ENCODE data around the gene IL6. TPM values are rescaled to one million over a fixed set of nuclear protein-coding genes. Genes with fewer than 3 reads are reported as not detected.

IL6 gene
- total and polyA plus RNA-seq, 2 of the 8 experiments (the other 6 are each of a cell fraction or from before 2014, with no cell fraction given), result 0.12 to 0.41 TPM

GRCh38 chr7:22722536-22723180 lies 4.3 kb upstream of the IL6 start:
- Histone ChIP-seq H2BK20ac (ENCODE audit: low read length) (peak overlapping the region; percentile 8; the same call in 1 of the 2 replicates), H3K4me1 (replicated peaks in 1 of 4; ENCODE audit: control insufficient read depth in 3 of 4, insufficient read depth in 4 of 4, low read length in 3 of 4) (peaks cover 4 to 9% (median 5%) of the 10 kb centered on the region in 4 experiments), H3K4me3 (ENCODE audit: extremely low read depth in 1 of 4, insufficient read depth in 2 of 4, low read depth in 3 of 4, low read length in 4 of 4) (no peak overlapping the region), H3K4ac (replicated peaks; ENCODE audit: insufficient read length, low read depth, low read length) (no peak overlapping the region), H3K79me1 (ENCODE audit: low read depth, low read length) (no peaks in the 10 kb centered on the region), H3K79me2 (ENCODE audit: control insufficient read depth in 1 of 2, insufficient read depth in 2 of 2, low read length in 2 of 2) (no peaks in the 10 kb centered on the region), H4K20me1 (replicated peaks in 1 of 2; ENCODE audit: control insufficient read depth in 1 of 2, insufficient read depth in 2 of 2, low read length in 2 of 2) (no peaks in the 10 kb centered on the region), H2BK15ac (ENCODE audit: low read length) (no peak overlapping the region), H3K36me3 (ENCODE audit: control insufficient read depth in 2 of 4, insufficient read depth in 4 of 4, low read length in 3 of 4) (no peaks in the 10 kb centered on the region), H3K56ac (replicated peaks; ENCODE audit: insufficient read length, low read depth, low read length) (no peak overlapping the region), H3K9me3 (ENCODE audit: insufficient read depth in 2 of 2, low read depth in 1 of 2, low read length in 1 of 2) (no peaks in the 10 kb centered on the region), H4K5ac (ENCODE audit: insufficient read length, low read depth, low read length) (no peak overlapping the region), H2BK12ac (ENCODE audit: low read depth, low read length) (peak overlapping the region; percentile 34; the same call in 1 of the 2 replicates), H3K9ac (replicated peaks in 1 of 4; ENCODE audit: extremely low read depth in 1 of 4, low read depth in 3 of 4, low read length in 3 of 4) (no peak overlapping the region), H3K18ac (ENCODE audit: extremely low read depth, low read length) (no peak overlapping the region), H3K27me3 (replicated peaks in 1 of 4; ENCODE audit: control insufficient read depth in 3 of 4, extremely low read depth in 1 of 4, insufficient read depth in 3 of 4, low read length in 3 of 4) (peaks cover 0 to 3% (median 0%) of the 10 kb centered on the region in 4 experiments; a peak in 2 of 7 replicates), H3K27ac (ENCODE audit: low read depth, low read length) (no peak overlapping the region), H4K8ac (ENCODE audit: extremely low read depth, insufficient read depth, low read length) (no peak overlapping the region), H2AFZ (ENCODE audit: low read length) (no peak overlapping the region), H3K23ac (ENCODE audit: insufficient read length) (no peak overlapping the region), H4K91ac (replicated peaks; ENCODE audit: insufficient read length, low read length) (no peak overlapping the region), H3K4me2 (ENCODE audit: insufficient read depth in 1 of 2, low read depth in 2 of 2, low read length in 2 of 2) (no peak overlapping the region), H3K23me2 (ENCODE audit: low read depth, low read length) (no peaks in the 10 kb centered on the region), H3K14ac (ENCODE audit: insufficient read length) (no peak overlapping the region), H2BK5ac (ENCODE audit: low read depth, low read length) (0 out of 2 replicates have a peak overlapping the region, but pooled peaks have one; percentile 13), H2BK120ac (replicated peaks; ENCODE audit: low read depth, low read length) (no peak overlapping the region), H2AK5ac (ENCODE audit: low read depth, low read length) (no peak overlapping the region)
- POLR2A ChIA-PET (ENCODE audit: partially characterized antibody), result interaction anchor here (2.1 to 6.1 kb wide), 2 partner anchors 14 to 161 kb away, joined by 10 to 52 read pairs; no protein-coding TSS in a partner anchor
- DNase-seq (ENCODE audit: low read depth in 1 of 2, low spot score in 2 of 2) (no peak), FAIRE-seq (no peak)
- no peak for TF ChIP-seq SUZ12 (IDR thresholded peaks at IDR 0.05; ENCODE audit: low read length)
- TF ChIP-seq CHD2 (IDR thresholded peaks at IDR 0.05; ENCODE audit: low read length), result no peak
- no peak for TF ChIP-seq ATF3 (IDR thresholded peaks at IDR 0.05; ENCODE audit: insufficient read depth, low read depth, low read length)
- TF ChIP-seq PHF8 (conservative IDR thresholded peaks at IDR 0.05; ENCODE audit: low read depth, low read length), result no peak
- no peak for TF ChIP-seq CREB1 (IDR thresholded peaks at IDR 0.05)
- TF ChIP-seq KDM4A (IDR thresholded peaks at IDR 0.05; ENCODE audit: low read depth, low read length, severe bottlenecking), result no peak
- TF ChIP-seq BRCA1 (IDR thresholded peaks at IDR 0.05; ENCODE audit: low read depth, low read length), result no peak
- TF ChIP-seq SRF (IDR thresholded peaks at IDR 0.05; ENCODE audit: low read depth, low read length), result no peak
- TF ChIP-seq JUN (IDR thresholded peaks at IDR 0.05; ENCODE audit: low read depth, low read length), result no peak
- no peak for TF ChIP-seq CHD1 (IDR thresholded peaks at IDR 0.05; ENCODE audit: low read depth, low read length)
- no peak for TF ChIP-seq POU5F1 (IDR thresholded peaks at IDR 0.05; ENCODE audit: low read depth, low read length)
- no peak for TF ChIP-seq SIRT6 (IDR thresholded peaks at IDR 0.05; ENCODE audit: low read length)
- TF ChIP-seq SP4 (IDR thresholded peaks at IDR 0.05; ENCODE audit: low read length), result no peak
- 95% methylated on average over 6 of the region's 6 CpGs; no CpG with 5 or more reads in 1 of the 2 experiments for WGBS, 2 experiments (ENCODE audit: extremely low coverage in 1 of 2, insufficient coverage in 1 of 2, insufficient read length in 1 of 2, insufficient replicate concordance in 2 of 2, low coverage in 1 of 2, low lambda C conversion rate in 2 of 2, missing lambda C conversion rate in 1 of 2)
- CTCF ChIA-PET (ENCODE audit: partially characterized antibody), result interaction anchor here (0.8 to 16.8 kb wide), 11 partner anchors 8 to 170 kb away, joined by 3 to 385 read pairs (median 8); no protein-coding TSS in a partner anchor
